Fibroblast of pulmonary artery (primary cell): Measurements from ENCODE around the gene TCFL5.

Experiments used
- DNase-seq: peaks from one replicate; pipeline ENCODE4 v3.0.0-alpha.2; 2010; ENCODE audit warnings: low read depth
- H3K4me3 ChIP-seq: replicated peaks from 2 replicates; pipeline ENCODE4 v1.5.1; 2011; ENCODE audit warnings: low read depth, mild to moderate bottlenecking, control low read depth, low read length, moderate library complexity
- TF ChIP-seq, protein P1 (sequence below): IDR thresholded peaks from 2 replicates; pipeline ENCODE4 v1.5.1; 2011; ENCODE audit warnings: mild to moderate bottlenecking, control low read depth, low read length, inconsistent platforms; ENCODE audit errors: missing control alignments

The TCFL5 gene

DNA sequence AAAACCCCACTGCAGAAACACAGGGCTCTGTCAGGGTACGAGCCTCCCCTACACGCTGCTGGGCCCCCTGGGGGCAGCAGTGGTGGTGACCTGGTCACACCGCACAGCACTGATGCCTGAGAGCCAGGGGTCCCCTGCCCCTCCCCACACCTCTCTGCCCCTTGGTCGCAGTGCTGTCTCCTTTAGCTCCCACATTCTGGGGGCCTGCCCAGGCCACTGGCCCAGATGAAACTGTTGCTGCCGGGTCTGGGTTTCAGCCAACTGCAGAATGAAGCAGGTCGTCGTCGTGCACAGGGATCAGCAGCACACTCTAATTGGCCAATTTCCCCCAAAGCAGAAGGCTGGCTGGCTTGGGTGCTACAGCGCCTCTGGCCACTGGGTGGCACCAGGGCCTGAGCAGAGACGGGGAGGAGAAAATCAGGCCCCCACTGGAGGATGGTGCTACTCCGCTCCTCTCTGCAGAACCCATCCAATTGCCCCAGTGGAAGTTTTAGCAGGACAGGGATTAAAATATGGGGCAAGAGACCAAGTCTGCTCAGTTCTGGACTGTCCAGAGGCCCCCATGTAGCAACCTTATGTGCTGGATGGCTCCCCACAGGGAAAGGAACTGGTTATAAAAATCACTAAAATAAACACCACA, 38.5 kb upstream of the TCFL5 start:
- no peak overlapping the region for H3K4me3 ChIP-seq
- peak; percentile 82 for DNase-seq
- TF ChIP-seq, protein P1, sequence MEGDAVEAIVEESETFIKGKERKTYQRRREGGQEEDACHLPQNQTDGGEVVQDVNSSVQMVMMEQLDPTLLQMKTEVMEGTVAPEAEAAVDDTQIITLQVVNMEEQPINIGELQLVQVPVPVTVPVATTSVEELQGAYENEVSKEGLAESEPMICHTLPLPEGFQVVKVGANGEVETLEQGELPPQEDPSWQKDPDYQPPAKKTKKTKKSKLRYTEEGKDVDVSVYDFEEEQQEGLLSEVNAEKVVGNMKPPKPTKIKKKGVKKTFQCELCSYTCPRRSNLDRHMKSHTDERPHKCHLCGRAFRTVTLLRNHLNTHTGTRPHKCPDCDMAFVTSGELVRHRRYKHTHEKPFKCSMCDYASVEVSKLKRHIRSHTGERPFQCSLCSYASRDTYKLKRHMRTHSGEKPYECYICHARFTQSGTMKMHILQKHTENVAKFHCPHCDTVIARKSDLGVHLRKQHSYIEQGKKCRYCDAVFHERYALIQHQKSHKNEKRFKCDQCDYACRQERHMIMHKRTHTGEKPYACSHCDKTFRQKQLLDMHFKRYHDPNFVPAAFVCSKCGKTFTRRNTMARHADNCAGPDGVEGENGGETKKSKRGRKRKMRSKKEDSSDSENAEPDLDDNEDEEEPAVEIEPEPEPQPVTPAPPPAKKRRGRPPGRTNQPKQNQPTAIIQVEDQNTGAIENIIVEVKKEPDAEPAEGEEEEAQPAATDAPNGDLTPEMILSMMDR = peak; percentile 97

DNA sequence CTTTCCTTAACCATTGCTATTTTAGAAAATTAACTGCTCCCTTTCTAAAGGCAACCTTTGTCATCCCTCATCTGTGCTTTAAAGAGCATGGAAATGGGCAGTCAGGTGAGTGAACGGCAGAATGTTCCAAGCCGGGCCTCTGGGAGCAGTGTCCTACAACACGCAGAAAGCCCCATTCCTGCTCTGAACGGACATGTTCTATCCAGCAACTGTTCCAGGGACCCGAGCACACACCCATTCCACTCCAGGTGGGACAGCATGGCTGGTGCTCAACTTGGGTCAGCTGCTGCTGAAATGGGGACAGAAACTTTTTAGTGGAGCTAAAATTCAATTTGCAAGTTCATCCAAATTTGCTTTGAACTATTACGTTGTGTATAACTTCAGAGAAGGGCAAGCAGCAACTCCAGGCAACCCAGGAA, 38.0 kb upstream of the TCFL5 start:
- no peak overlapping the region for H3K4me3 ChIP-seq
- TF ChIP-seq, protein P1 = peak; percentile 22
- peak; percentile 23 for DNase-seq

DNA sequence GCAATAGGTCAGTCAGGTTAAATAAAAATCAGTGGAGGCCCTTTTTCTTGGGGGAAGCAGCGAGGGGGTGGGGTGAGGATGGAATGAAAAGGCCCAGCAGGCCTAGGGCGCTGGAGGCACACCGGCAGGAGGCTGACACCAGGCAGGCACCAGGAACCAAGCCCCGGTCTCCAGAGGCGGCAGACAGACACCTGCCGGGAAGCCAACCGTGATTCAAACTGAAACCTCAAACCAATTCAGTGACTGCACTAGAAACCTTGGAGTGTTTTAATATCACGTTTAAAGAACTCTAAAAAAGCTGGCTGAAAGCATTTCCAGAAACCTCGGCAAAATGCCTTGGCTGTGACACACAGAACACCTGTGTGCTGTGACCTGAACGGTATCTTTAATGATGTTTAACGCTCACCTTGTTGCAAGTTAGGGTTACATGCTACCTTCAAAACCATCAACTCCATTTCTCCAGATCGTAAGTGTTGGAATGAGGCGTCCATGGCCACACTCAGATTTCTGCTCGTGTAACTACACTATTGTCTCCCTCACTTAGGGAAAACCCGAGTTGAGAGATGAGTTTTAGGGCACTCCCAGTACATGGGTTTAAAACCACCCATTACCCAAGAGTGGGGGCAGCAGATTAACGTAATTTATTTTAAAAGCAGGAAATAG, 37.5 kb upstream of the TCFL5 start:
- TF ChIP-seq, protein P1 = no peak
- no peak overlapping the region for H3K4me3 ChIP-seq
- no peak for DNase-seq

DNA sequence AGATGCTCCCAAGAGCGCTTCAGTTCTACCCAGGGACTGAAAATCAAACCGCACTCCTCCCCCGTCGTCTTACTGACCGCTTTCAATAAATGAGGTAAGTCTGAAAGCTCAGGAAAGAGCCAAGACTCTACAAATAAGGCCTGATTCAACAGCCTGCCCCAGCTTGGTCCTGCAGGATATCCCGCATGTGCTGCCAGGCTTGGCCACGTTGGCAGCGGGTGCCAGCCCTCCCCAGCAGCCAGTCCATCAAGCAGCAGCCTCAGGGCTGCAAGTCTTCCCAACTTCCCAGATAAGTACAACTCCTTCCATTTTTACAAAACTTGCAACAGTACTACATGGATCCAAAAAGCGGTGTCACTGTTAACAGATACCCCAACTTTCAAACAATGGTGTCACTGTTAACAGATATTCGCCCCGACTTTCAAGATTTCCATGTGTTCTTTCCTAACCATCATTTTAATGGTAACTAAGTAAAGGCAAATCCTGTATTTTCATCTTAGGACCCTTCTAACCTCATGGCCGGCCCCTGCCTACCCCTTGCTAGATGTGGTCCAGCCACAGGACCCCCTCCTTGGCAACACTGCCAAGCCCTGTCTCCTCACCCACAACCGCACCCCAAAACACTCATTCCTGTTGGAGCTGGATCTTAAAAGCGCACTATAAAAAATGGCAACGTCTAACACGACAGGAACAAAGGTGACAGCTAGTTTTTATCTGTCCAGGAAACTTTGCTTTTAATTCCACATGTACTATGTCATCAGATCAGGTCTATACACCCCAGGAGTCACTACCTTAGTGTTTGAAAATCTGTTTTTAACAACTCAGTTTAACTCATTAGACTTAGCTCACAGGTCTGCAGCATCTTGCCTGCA, 36.7 kb upstream of the TCFL5 start:
- no peak for DNase-seq
- TF ChIP-seq, protein P1 = no peak
- no peak overlapping the region for H3K4me3 ChIP-seq

DNA sequence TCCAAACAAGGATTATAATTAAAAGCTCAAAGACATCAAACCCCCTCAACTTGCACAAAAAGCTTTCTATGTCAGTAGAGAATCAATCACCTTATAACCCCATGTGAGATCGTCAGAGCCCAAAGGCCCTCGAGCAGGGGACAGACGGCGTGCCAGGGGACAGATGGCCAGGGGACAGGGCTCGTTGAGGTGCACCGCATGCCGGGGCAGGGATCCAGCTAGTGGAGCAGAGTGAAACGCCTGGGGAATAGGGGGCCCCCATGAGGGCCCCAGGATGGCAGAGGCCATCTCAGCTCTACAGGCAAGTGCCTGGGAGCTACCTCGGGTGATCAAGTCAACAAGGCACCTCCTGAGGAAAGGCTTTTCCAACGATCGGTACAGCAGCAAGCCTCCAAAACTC, 36.0 kb upstream of the TCFL5 start:
- no peak for DNase-seq
- TF ChIP-seq, protein P1 = no peak
- no peak overlapping the region for H3K4me3 ChIP-seq

DNA sequence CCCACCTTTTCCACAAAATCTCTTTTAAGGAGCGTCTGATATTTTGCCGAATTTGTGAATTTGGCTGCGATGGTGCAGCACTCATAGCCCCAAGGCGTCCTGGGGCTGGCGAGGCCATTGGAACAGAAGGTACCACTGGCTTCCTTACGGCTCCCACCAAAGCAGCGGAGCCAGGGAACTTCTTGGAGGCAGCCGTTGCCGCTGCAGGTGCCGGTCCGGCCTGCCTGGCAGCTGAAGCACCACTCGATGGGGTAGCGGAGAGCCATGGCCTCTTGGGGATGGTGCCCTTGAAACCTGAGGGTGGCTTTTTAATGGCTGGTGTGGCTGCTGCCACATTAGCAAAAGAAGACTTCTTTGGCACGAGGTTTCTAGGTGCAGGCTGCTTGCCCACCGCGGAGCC, 34.9 kb upstream of the TCFL5 start:
- DNase-seq = no peak
- TF ChIP-seq, protein P1 = no peak
- H3K4me3 ChIP-seq = no peak overlapping the region
